RWPE1 (cell line): ENCODE results near the gene NRDC.

ENCODE experiments used
- CTCF ChIA-PET: fragments of 350-600 bp; sonication (Branson Sonifier 250); formaldehyde crosslinking; extraction: SDS; loops from one replicate; lab custom pipeline; 2021; lab: Yijun Ruan, JAX
- POLR2A ChIA-PET: fragments of 400-600 bp; formaldehyde crosslinking; extraction: SDS; loops from one replicate; lab custom pipeline; 2020; ENCODE audit warnings: antibody characterized with exemption; ENCODE audit not compliant: low non-redundant PET; lab: Yijun Ruan, JAX
- DNase-seq: peaks from one replicate; pipeline ENCODE4 v3.0.0; 2012; ENCODE audit warnings: low spot score
- H3K27ac ChIP-seq: fragments of 450-650 bp; 2 replicates; pipeline ENCODE4 v1.5.1; 2017
- CTCF ChIP-seq: fragments of 450-650 bp; conservative IDR thresholded peaks from 2 replicates; pipeline ENCODE4 v1.5.1; 2017; ENCODE audit warnings: low read depth, mild to moderate bottlenecking

NRDC gene

GRCh38 chr1:51761351-51761750 lies 117.2 kb downstream of the NRDC start:
- CTCF ChIA-PET: interaction anchor here (0.6 kb wide), 1 partner anchor 251 kb away, joined by 3 read pairs; no protein-coding TSS in a partner anchor
- no peak for TF ChIP-seq CTCF
- DNase-seq: no peak
- POLR2A ChIA-PET: no interaction called here
- H3K27ac ChIP-seq: no peak overlapping the region

GRCh38 chr1:51760872-51761271 lies 117.7 kb downstream of the NRDC start:
- DNase-seq: peak; percentile 51
- no peak overlapping the region for H3K27ac ChIP-seq
- ChIA-PET POLR2A (no interaction called here), CTCF (interaction anchor here (0.6 to 0.7 kb wide), 3 partner anchors 9 to 250 kb away, joined by 3 read pairs; no protein-coding TSS in a partner anchor)
- TF ChIP-seq CTCF: no peak

GRCh38 chr1:51758310-51758709 lies 120.2 kb downstream of the NRDC start:
- no peak for TF ChIP-seq CTCF
- CTCF ChIA-PET: interaction anchor here (0.6 kb wide), 1 partner anchor 370 kb away, joined by 3 read pairs; no protein-coding TSS in a partner anchor
- no peak for DNase-seq
- POLR2A ChIA-PET: no interaction called here
- no peak overlapping the region for H3K27ac ChIP-seq

- no peak for TF ChIP-seq CTCF
- ChIA-PET POLR2A (no interaction called here), CTCF (interaction anchor here (0.7 to 1.0 kb wide), 2 partner anchors 19 to 121 kb away, joined by 3 to 5 read pairs; no protein-coding TSS in a partner anchor)
- H3K27ac ChIP-seq: no peak overlapping the region
- DNase-seq: no peak
Observed at GRCh38 chr1:51756290-51756689, 122.2 kb downstream of the NRDC start.

GRCh38 chr1:51755437-51755836 lies 123.1 kb downstream of the NRDC start:
- CTCF ChIA-PET: interaction anchor here (0.5 to 0.6 kb wide), 2 partner anchors 14 to 76 kb away, joined by 3 to 4 read pairs; no protein-coding TSS in a partner anchor
- no peak overlapping the region for H3K27ac ChIP-seq
- no peak for TF ChIP-seq CTCF
- POLR2A ChIA-PET: no interaction called here
- no peak for DNase-seq

- POLR2A ChIA-PET: interaction anchor here (0.6 kb wide), 1 partner anchor 171 kb away, joined by 3 read pairs; no protein-coding TSS in a partner anchor
- TF ChIP-seq CTCF: no peak
- DNase-seq: no peak
- no peak overlapping the region for H3K27ac ChIP-seq
- CTCF ChIA-PET: no interaction called here
Observed at GRCh38 chr1:51754666-51755065, 123.9 kb downstream of the NRDC start.
